Sigmoid colon (tissue), 7 donors: ENCODE results near the gene DGLUCY. TPM values are rescaled to one million over a fixed set of nuclear protein-coding genes. Genes with fewer than 3 reads are reported as not detected.

Experiments
- DNase-seq: peaks from one replicate; pipeline ENCODE4 v3.0.0-alpha.2; 2019
- H3K27ac ChIP-seq, 4 donors: fragments of 200-600 bp; sonication (generic); one replicate each; pipeline ENCODE4 v1.5.1; 2016 to 2019; ENCODE audit warnings: mild to moderate bottlenecking in 1 of 4
- H3K27me3 ChIP-seq, 3 donors: fragments of 200-600 bp; sonication (generic); one replicate each; pipeline ENCODE4 v1.5.1; 2019; ENCODE audit warnings: mild to moderate bottlenecking in 1 of 3
- H3K36me3 ChIP-seq, 4 donors: fragments of 200-600 bp; sonication (generic); one replicate each; pipeline ENCODE4 v1.5.1; 2016 to 2019
- H3K4me1 ChIP-seq, 4 donors: fragments of 200-600 bp; sonication (generic); one replicate each; pipeline ENCODE4 v1.5.1; 2017 to 2019
- H3K4me3 ChIP-seq, 4 donors: fragments of 200-600 bp; sonication (generic); one replicate each; pipeline ENCODE4 v1.5.1; 2017 to 2019; ENCODE audit warnings: mild to moderate bottlenecking in 2 of 4, moderate library complexity in 1 of 4
- H3K9me3 ChIP-seq, 4 donors: fragments of 200-600 bp in 3 of 4; sonication (generic) in 3 of 4; one replicate each; pipeline versions ENCODE4 v1.5.1 to v1.6.1; 2013 to 2019
- EP300 ChIP-seq, 4 donors: sonication (generic); formaldehyde crosslinking; IDR thresholded peaks; one replicate each; pipeline ENCODE4 v1.6.1; 2017; ENCODE audit warnings: antibody characterized with exemption in 4 of 4
- POLR2A ChIP-seq, 2 donors: fragments of 450-650 bp; IDR thresholded peaks; one replicate each; pipeline ENCODE4 v1.6.1; 2016; ENCODE audit warnings: antibody characterized with exemption in 2 of 2, mild to moderate bottlenecking in 2 of 2, moderate library complexity in 2 of 2
- POLR2AphosphoS5 ChIP-seq, 4 donors: sonication (generic); formaldehyde crosslinking; IDR thresholded peaks; one replicate each; pipeline ENCODE4 v1.6.1; 2017; ENCODE audit warnings: antibody characterized with exemption in 4 of 4
- WGBS, 2 donors: extraction: QIAGEN DNeasy Blood & Tissue Kit; methylation state at CpG; one replicate each; pipeline ENCODE4 v1.1.7; 2013; 5-methylcytosine and 5-hydroxymethylcytosine counted together
- intact Hi-C: fragments of 100-400 bp; cut with DNase I; formaldehyde crosslinking; loops from one replicate; pipeline ENCODE4 v1.15.1; 2023
- polyA plus RNA-seq, 3 donors: library from polyadenylated mRNA; stranded (reverse); fragments of 200-250 nt; gene quantifications; one replicate each; pipeline ENCODE4 v1.2.3, GENCODE V29; 2013
- total RNA-seq, 4 donors: library from RNA; depleted of rRNA; stranded (reverse); fragments of >200 nt; gene quantifications; one replicate each; pipeline ENCODE4 v1.1.0, GENCODE V29; 2016
- TF ChIP-seq, protein P1 (sequence below), 4 experiments: fragments of 450-650 bp in 3 of 4; fragments of 200-600 bp in 1 of 4; IDR thresholded peaks; one replicate each; pipeline ENCODE4 v1.5.1; 2016 to 2019; ENCODE audit warnings: antibody characterized with exemption in 4 of 4, mild to moderate bottlenecking in 3 of 4, moderate library complexity in 2 of 4
- donor health status: healthy with polysubstance abuse.
- donor health status: Bipolar disorder and iron deficiency.
- donor health status: healthy.

The DGLUCY gene, protein sequence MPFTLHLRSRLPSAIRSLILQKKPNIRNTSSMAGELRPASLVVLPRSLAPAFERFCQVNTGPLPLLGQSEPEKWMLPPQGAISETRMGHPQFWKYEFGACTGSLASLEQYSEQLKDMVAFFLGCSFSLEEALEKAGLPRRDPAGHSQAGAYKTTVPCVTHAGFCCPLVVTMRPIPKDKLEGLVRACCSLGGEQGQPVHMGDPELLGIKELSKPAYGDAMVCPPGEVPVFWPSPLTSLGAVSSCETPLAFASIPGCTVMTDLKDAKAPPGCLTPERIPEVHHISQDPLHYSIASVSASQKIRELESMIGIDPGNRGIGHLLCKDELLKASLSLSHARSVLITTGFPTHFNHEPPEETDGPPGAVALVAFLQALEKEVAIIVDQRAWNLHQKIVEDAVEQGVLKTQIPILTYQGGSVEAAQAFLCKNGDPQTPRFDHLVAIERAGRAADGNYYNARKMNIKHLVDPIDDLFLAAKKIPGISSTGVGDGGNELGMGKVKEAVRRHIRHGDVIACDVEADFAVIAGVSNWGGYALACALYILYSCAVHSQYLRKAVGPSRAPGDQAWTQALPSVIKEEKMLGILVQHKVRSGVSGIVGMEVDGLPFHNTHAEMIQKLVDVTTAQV
- total RNA-seq (10 to 100 TPM; 44.4 to 99.4 (median 68.0) TPM), polyA plus RNA-seq (10 to 100 TPM; 14.4 to 49.8 (median 16.2) TPM)

DNA sequence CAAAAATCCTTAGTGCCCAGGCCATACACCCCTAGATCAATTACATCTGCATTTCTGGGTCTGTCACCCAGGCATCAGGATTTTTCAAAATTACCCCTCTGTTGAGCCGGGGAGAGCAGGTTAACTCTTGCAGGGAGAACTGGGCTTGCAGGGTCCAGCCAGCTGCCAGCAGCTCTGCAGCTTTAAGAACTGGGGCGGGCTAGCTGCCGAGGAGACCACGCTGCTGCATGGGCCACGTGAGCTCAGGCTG is at the start of gene DGLUCY:
TSS of gene DGLUCY (plus strand) at position 245 of the 250 bp plus-strand sequence. CDS start 46,222 bp downstream, outside the sequence.
- no peak for TF ChIP-seq EP300 (IDR thresholded peaks at IDR 0.05)
- TF ChIP-seq POLR2AphosphoS5 (IDR thresholded peaks at IDR 0.05), result no peak
- TF ChIP-seq, protein P1, sequence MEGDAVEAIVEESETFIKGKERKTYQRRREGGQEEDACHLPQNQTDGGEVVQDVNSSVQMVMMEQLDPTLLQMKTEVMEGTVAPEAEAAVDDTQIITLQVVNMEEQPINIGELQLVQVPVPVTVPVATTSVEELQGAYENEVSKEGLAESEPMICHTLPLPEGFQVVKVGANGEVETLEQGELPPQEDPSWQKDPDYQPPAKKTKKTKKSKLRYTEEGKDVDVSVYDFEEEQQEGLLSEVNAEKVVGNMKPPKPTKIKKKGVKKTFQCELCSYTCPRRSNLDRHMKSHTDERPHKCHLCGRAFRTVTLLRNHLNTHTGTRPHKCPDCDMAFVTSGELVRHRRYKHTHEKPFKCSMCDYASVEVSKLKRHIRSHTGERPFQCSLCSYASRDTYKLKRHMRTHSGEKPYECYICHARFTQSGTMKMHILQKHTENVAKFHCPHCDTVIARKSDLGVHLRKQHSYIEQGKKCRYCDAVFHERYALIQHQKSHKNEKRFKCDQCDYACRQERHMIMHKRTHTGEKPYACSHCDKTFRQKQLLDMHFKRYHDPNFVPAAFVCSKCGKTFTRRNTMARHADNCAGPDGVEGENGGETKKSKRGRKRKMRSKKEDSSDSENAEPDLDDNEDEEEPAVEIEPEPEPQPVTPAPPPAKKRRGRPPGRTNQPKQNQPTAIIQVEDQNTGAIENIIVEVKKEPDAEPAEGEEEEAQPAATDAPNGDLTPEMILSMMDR (IDR thresholded peaks at IDR 0.05), result no peak
- TF ChIP-seq POLR2A (IDR thresholded peaks at IDR 0.05), result no peak
- DNase-seq, result peak; percentile 94
- WGBS, 2 donors, result 1% methylated on average over 5 of the region's 5 CpGs

DNA sequence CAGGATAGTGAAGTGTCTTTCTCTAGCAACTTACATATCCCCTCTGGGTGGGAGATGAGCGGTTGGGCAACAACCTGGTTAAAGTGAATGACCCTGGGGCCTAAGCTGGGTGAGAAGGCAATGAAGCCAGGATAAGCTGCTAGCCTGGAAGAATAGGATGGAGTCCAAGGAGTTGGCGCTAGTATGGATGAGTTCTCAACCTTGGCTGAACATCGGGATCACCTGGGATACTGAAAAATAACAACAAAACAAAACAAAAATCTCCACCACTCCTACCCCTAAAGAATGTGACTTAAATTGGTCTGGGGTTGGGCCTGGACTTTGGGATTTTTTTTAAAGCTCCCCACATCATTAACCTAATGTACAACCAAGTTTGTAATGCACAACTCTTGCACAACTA is 48.6 kb upstream of the DGLUCY start:
- peak overlapping the region in 2 of 4 donors; percentile 19 to 85 for H3K27ac ChIP-seq
- DNase-seq, result no peak
- peaks cover 0 to 37% (median 21%) of the 10 kb centered on the region in 4 donors for H3K4me1 ChIP-seq
- intact Hi-C loops, result loop anchor here (10.0 kb wide), 1 partner anchor 220 kb away; no protein-coding TSS in a partner anchor
- no peaks in the 10 kb centered on the region for H3K9me3 ChIP-seq
- no peaks in the 10 kb centered on the region for H3K27me3 ChIP-seq
- no peaks in the 10 kb centered on the region for H3K36me3 ChIP-seq
- no peak overlapping the region for H3K4me3 ChIP-seq
- WGBS, 2 donors, result 72 to 88% methylated on average over 3 of the region's 3 CpGs
- TF ChIP-seq POLR2A (IDR thresholded peaks at IDR 0.05) (no peak), POLR2AphosphoS5 (IDR thresholded peaks at IDR 0.05) (no peak), EP300 (IDR thresholded peaks at IDR 0.05) (no peak)
- TF ChIP-seq, protein P1 (IDR thresholded peaks at IDR 0.05), result no peak

More for the DNA sequence above, at the start of gene DGLUCY:
- Histone ChIP-seq H3K27me3 (no peaks in the 10 kb centered on the region), H3K9me3 (no peaks in the 10 kb centered on the region), H3K36me3 (no peaks in the 10 kb centered on the region), H3K4me3 (peak within 1 kb of the TSS; percentile 54 to 66 (median 60)), H3K27ac (peak within 1 kb of the TSS; percentile 91 to 98 (median 94)), H3K4me1 (peaks cover 0 to 71% (median 62%) of the 10 kb centered on the region in 4 donors)
- intact Hi-C loops, result loop anchor here (2.0 kb wide), 1 partner anchor 53 kb away; the partner anchor contains the start of gene RPS6KA5

DNA sequence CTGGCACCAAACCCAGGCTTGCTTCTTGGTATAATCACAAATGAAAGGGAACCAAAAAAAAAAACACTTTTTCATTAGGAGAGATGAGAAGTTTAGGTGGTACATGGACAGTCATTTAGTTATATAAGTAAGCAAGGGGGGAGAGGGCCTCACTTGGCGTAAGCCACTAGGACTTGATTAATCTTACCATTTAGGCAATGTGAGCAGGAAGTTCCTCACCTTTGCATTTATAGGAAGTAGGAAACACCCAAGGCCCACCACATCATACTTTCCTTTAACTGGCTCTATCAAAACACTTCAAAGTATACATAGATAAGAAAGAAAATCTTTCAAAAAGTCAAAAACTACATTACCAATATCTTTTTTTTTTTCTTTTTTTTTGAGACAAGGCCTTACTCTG is 46.7 kb upstream of the DGLUCY start:
- TF ChIP-seq POLR2A (IDR thresholded peaks at IDR 0.05), result no peak
- TF ChIP-seq EP300 (IDR thresholded peaks at IDR 0.05), result no peak
- TF ChIP-seq, protein P1 (IDR thresholded peaks at IDR 0.05), result no peak
- TF ChIP-seq POLR2AphosphoS5 (IDR thresholded peaks at IDR 0.05), result no peak
- Histone ChIP-seq H3K9me3 (no peaks in the 10 kb centered on the region), H3K27me3 (no peaks in the 10 kb centered on the region), H3K4me3 (no peak overlapping the region), H3K27ac (no peak overlapping the region), H3K4me1 (peaks cover 0 to 28% (median 12%) of the 10 kb centered on the region in 4 donors), H3K36me3 (no peaks in the 10 kb centered on the region)
- 70 to 88% methylated on average over 1 of the region's 1 CpG for WGBS, 2 donors
- intact Hi-C loops, result loop anchor here (10.0 kb wide), 1 partner anchor 218 kb away; no protein-coding TSS in a partner anchor
- DNase-seq, result no peak

DNA sequence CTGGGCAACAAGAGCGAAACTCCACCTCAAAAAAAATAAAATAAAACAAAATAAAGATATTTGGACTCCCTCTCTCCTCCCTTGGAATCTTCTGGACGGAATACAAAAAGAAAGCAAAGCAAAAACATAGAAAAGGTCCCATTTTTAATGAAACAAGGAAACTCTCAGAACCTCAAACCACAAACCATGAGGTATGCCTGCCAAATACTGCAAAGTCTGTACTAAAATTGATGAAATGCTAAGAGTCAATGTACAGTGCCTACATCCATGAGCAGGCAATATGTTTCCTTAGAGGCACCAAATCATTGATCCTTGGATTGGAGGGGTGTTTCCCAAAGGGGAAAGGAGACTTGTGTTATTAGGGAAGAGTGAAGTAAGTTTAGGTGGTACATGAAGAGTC is 45.2 kb upstream of the DGLUCY start:
- Histone ChIP-seq H3K4me3 (no peak overlapping the region), H3K9me3 (no peaks in the 10 kb centered on the region), H3K27me3 (no peaks in the 10 kb centered on the region), H3K36me3 (no peaks in the 10 kb centered on the region), H3K27ac (no peak overlapping the region), H3K4me1 (peaks cover 0 to 13% (median 5%) of the 10 kb centered on the region in 4 donors)
- intact Hi-C loops, result loop anchor here (10.0 kb wide), 1 partner anchor 216 kb away; no protein-coding TSS in a partner anchor
- 82 to 85% methylated on average over 2 of the region's 2 CpGs for WGBS, 2 donors
- TF ChIP-seq POLR2AphosphoS5 (IDR thresholded peaks at IDR 0.05), result no peak
- TF ChIP-seq POLR2A (IDR thresholded peaks at IDR 0.05), result no peak
- TF ChIP-seq, protein P1 (IDR thresholded peaks at IDR 0.05), result no peak
- TF ChIP-seq EP300 (IDR thresholded peaks at IDR 0.05), result no peak
- no peak for DNase-seq
